T-helper 22 cell (primary cell): ENCODE data around the gene CYP26A1.

Experiments used
- DNase-seq: peaks from one replicate; pipeline ENCODE4 v3.0.0-alpha.2; 2020; ENCODE audit warnings: low read depth

The CYP26A1 gene

GRCh38 chr10:93123766-93124165 lies 50.1 kb downstream of the CYP26A1 start:
- no peak for DNase-seq

- no peak for DNase-seq
Observed at GRCh38 chr10:93124580-93125318, 51.1 kb downstream of the CYP26A1 start.

DNA sequence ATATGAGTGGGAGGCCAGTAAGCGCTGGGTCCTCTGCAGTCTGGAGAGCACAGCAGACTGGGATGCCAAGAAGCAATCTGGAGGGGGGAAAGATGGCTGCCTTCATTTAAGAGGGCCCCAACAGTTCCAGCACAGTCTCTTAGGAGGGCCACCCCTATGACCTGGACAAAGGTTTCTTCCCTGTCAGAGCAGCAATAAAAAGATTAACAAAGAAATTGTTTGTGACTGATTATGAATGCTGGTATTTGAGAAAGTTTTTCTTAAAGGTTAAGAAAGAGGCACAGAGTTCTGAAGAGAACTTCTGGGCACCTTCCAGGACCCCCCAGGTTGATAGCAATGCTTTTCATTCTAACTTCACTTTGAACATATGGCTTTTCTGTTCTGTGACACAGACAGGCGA lies 52.3 kb downstream of the CYP26A1 start:
- no peak for DNase-seq

GRCh38 chr10:93126483-93127052 lies 52.9 kb downstream of the CYP26A1 start:
- no peak for DNase-seq
